ENCODE measurements around the gene CHID1. TPM values are rescaled to one million over a fixed set of nuclear protein-coding genes. Genes with fewer than 3 reads are reported as not detected.

The CHID1 gene
- total RNA-seq, 1 donor from 2014 or later: 69.4 TPM

- Histone ChIP-seq H3K27me3 (no peaks in the 10 kb centered on the region), H3K36me3 (peaks cover 16 to 19% of the 10 kb centered on the region in 2 donors), H3K4me3 (no peak overlapping the region), H3K9me3 (no peaks in the 10 kb centered on the region), H3K4me1 (no peaks in the 10 kb centered on the region), H3K27ac (no peak overlapping the region)
- TF ChIP-seq CTCF (IDR thresholded peaks at IDR 0.05): no peak
- intact Hi-C loops (cut with DNase I): no loop called here
- no peak for DNase-seq (ENCODE audit: low spot score in 2 of 2)
These were observed 15.9 kb downstream of the CHID1 start for GRCh38 chr11:894575-895201.

GRCh38 chr11:893008-893654 is 17.5 kb downstream of the CHID1 start:
- intact Hi-C loops (cut with DNase I): no loop called here
- no peaks in the 10 kb centered on the region for H3K27me3 ChIP-seq
- H3K4me1 ChIP-seq: no peaks in the 10 kb centered on the region
- peaks cover 2 to 5% of the 10 kb centered on the region in 2 donors for H3K36me3 ChIP-seq
- H3K27ac ChIP-seq: no peak overlapping the region
- no peak for DNase-seq (ENCODE audit: low spot score in 2 of 2)
- TF ChIP-seq CTCF (IDR thresholded peaks at IDR 0.05): no peak
- no peak overlapping the region for H3K4me3 ChIP-seq
- H3K9me3 ChIP-seq: no peaks in the 10 kb centered on the region

- Histone ChIP-seq H3K4me1 (no peaks in the 10 kb centered on the region), H3K27ac (no peak overlapping the region), H3K4me3 (no peak overlapping the region), H3K9me3 (no peaks in the 10 kb centered on the region), H3K36me3 (peaks cover 9 to 11% of the 10 kb centered on the region in 2 donors), H3K27me3 (no peaks in the 10 kb centered on the region)
- TF ChIP-seq CTCF (IDR thresholded peaks at IDR 0.05): no peak
- intact Hi-C loops (cut with DNase I): no loop called here
- no peak for DNase-seq (ENCODE audit: low spot score in 2 of 2)
These were observed 19.6 kb downstream of the CHID1 start for GRCh38 chr11:890794-891540.

GRCh38 chr11:889687-890475 is 20.7 kb downstream of the CHID1 start:
- Histone ChIP-seq H3K36me3 (peaks cover 9 to 11% of the 10 kb centered on the region in 2 donors), H3K27me3 (no peaks in the 10 kb centered on the region), H3K4me3 (no peak overlapping the region), H3K4me1 (no peaks in the 10 kb centered on the region), H3K27ac (no peak overlapping the region), H3K9me3 (no peaks in the 10 kb centered on the region)
- intact Hi-C loops (cut with DNase I): no loop called here
- no peak for DNase-seq (ENCODE audit: low spot score in 2 of 2)
- TF ChIP-seq CTCF (IDR thresholded peaks at IDR 0.05): no peak

GRCh38 chr11:889257-889656 is 21.4 kb downstream of the CHID1 start:
- DNase-seq (ENCODE audit: low spot score in 2 of 2): no peak
- Histone ChIP-seq H3K4me1 (no peaks in the 10 kb centered on the region), H3K27ac (no peak overlapping the region), H3K4me3 (no peak overlapping the region), H3K36me3 (peaks cover 9 to 11% of the 10 kb centered on the region in 2 donors), H3K27me3 (no peaks in the 10 kb centered on the region), H3K9me3 (no peaks in the 10 kb centered on the region)
- TF ChIP-seq CTCF (IDR thresholded peaks at IDR 0.05): no peak
- intact Hi-C loops (cut with DNase I): no loop called here

Measured in ascending aorta (tissue), 2 donors.